Activated naive CD4-positive, alpha-beta T cell treated with anti-CD3 and anti-CD28 coated beads, Interleukin-2, amount 10 ng/mL, durations not matched to agents 7 days and 5 days (primary cell): ENCODE measurements around the gene C11orf24.

ENCODE experiments used
- CTCF ChIA-PET: fragments of 350-600 bp; sonication (Branson Sonifier 250); formaldehyde crosslinking; loops from one replicate; lab custom pipeline; 2021; ENCODE audit warnings: antibody characterized with exemption; lab: Charles Lee
- DNase-seq: peaks from one replicate; pipeline ENCODE4 v3.0.0-alpha.2; 2020
- H3K27ac Mint-ChIP-seq: one replicate; pipeline ENCODE4 v1.8.0; 2021; ENCODE audit warnings: mild to moderate bottlenecking, moderate library complexity, mixed read lengths
- H3K27me3 Mint-ChIP-seq: one replicate; pipeline ENCODE4 v1.8.0; 2021; ENCODE audit warnings: mild to moderate bottlenecking, mixed read lengths
- H3K36me3 Mint-ChIP-seq: one replicate; pipeline ENCODE4 v1.8.0; 2021; ENCODE audit warnings: mixed read lengths
- H3K4me1 Mint-ChIP-seq: one replicate; pipeline ENCODE4 v1.8.0; 2021; ENCODE audit warnings: mixed read lengths
- H3K4me3 Mint-ChIP-seq: one replicate; pipeline ENCODE4 v1.8.0; 2021; ENCODE audit warnings: mild to moderate bottlenecking, moderate library complexity, mixed read lengths
- H3K9me3 Mint-ChIP-seq: one replicate; pipeline ENCODE4 v1.8.0; 2021; ENCODE audit warnings: mixed read lengths

C11orf24 gene

GRCh38 chr11:68229601-68230000 lies 42.2 kb downstream of the C11orf24 start:
- Mint-ChIP-seq H3K9me3 (peaks cover 20% of the 10 kb centered on the region), H3K27me3 (peaks cover 28% of the 10 kb centered on the region), H3K4me1 (no peaks in the 10 kb centered on the region), H3K4me3 (no peak overlapping the region), H3K36me3 (no peaks in the 10 kb centered on the region), H3K27ac (no peak overlapping the region)
- no peak for DNase-seq
- CTCF ChIA-PET, result no interaction called here

GRCh38 chr11:68226421-68226820 lies 45.4 kb downstream of the C11orf24 start:
- H3K36me3 Mint-ChIP-seq, result no peaks in the 10 kb centered on the region
- DNase-seq, result no peak
- CTCF ChIA-PET, result interaction anchor here (0.6 to 1.5 kb wide), 2 partner anchors 30 to 31 kb away, joined by 3 to 4 read pairs; no protein-coding TSS in a partner anchor
- no peak overlapping the region for H3K4me3 Mint-ChIP-seq
- peaks cover 20% of the 10 kb centered on the region for H3K9me3 Mint-ChIP-seq
- peaks cover 22% of the 10 kb centered on the region for H3K27me3 Mint-ChIP-seq
- no peak overlapping the region for H3K27ac Mint-ChIP-seq
- H3K4me1 Mint-ChIP-seq, result no peaks in the 10 kb centered on the region

- Mint-ChIP-seq H3K27ac (no peak overlapping the region), H3K36me3 (no peaks in the 10 kb centered on the region)
- CTCF ChIA-PET, result interaction anchor here (0.7 kb wide), 1 partner anchor 160 kb away, joined by 3 read pairs; no protein-coding TSS in a partner anchor
Observed at GRCh38 chr11:68224606-68225005, 47.2 kb downstream of the C11orf24 start.

GRCh38 chr11:68223275-68223674 lies 48.5 kb downstream of the C11orf24 start:
- Mint-ChIP-seq H3K27me3 (peaks cover 27% of the 10 kb centered on the region), H3K4me3 (no peak overlapping the region), H3K4me1 (no peaks in the 10 kb centered on the region), H3K9me3 (peaks cover 2% of the 10 kb centered on the region), H3K27ac (no peak overlapping the region), H3K36me3 (no peaks in the 10 kb centered on the region)
- CTCF ChIA-PET, result no interaction called here
- no peak for DNase-seq

More at GRCh38 chr11:68224606-68225005, 47.2 kb downstream of the C11orf24 start:
- no peaks in the 10 kb centered on the region for H3K4me1 Mint-ChIP-seq
- H3K9me3 Mint-ChIP-seq, result peaks cover 11% of the 10 kb centered on the region
- H3K27me3 Mint-ChIP-seq, result peaks cover 25% of the 10 kb centered on the region
- H3K4me3 Mint-ChIP-seq, result no peak overlapping the region
- no peak for DNase-seq

GRCh38 chr11:68221406-68221805 lies 50.4 kb downstream of the C11orf24 start:
- no peaks in the 10 kb centered on the region for H3K4me1 Mint-ChIP-seq
- DNase-seq, result no peak
- H3K4me3 Mint-ChIP-seq, result no peak overlapping the region
- H3K27ac Mint-ChIP-seq, result no peak overlapping the region
- CTCF ChIA-PET, result no interaction called here
- H3K9me3 Mint-ChIP-seq, result no peaks in the 10 kb centered on the region
- H3K36me3 Mint-ChIP-seq, result no peaks in the 10 kb centered on the region
- peaks cover 40% of the 10 kb centered on the region for H3K27me3 Mint-ChIP-seq

GRCh38 chr11:68216171-68216938 lies 55.4 kb downstream of the C11orf24 start:
- Mint-ChIP-seq H3K4me3 (no peak overlapping the region), H3K27ac (no peak overlapping the region), H3K9me3 (no peaks in the 10 kb centered on the region), H3K4me1 (peaks cover 26% of the 10 kb centered on the region), H3K36me3 (peaks cover 5% of the 10 kb centered on the region), H3K27me3 (peaks cover 58% of the 10 kb centered on the region)
- CTCF ChIA-PET, result interaction anchor here (1.1 kb wide), 1 partner anchor 79 kb away, joined by 3 read pairs; no protein-coding TSS in a partner anchor
- DNase-seq, result no peak

- Mint-ChIP-seq H3K27me3 (peaks cover 66% of the 10 kb centered on the region), H3K4me1 (peaks cover 33% of the 10 kb centered on the region), H3K27ac (peak overlapping the region; percentile 34), H3K4me3 (peak overlapping the region; percentile 66), H3K9me3 (no peaks in the 10 kb centered on the region), H3K36me3 (peaks cover 5% of the 10 kb centered on the region)
- CTCF ChIA-PET, result interaction anchor here (1.1 kb wide), 1 partner anchor 80 kb away, joined by 3 read pairs; no protein-coding TSS in a partner anchor
- no peak for DNase-seq
Observed at GRCh38 chr11:68215524-68216170, 56.1 kb downstream of the C11orf24 start.

GRCh38 chr11:68215087-68215445 lies 56.7 kb downstream of the C11orf24 start:
- DNase-seq, result no peak
- Mint-ChIP-seq H3K4me3 (peak overlapping the region; percentile 66), H3K36me3 (peaks cover 5% of the 10 kb centered on the region), H3K27me3 (peaks cover 64% of the 10 kb centered on the region), H3K4me1 (peaks cover 39% of the 10 kb centered on the region), H3K9me3 (no peaks in the 10 kb centered on the region), H3K27ac (peak overlapping the region; percentile 65)
- CTCF ChIA-PET, result interaction anchor here (1.1 to 1.4 kb wide), 2 partner anchors 42 to 81 kb away, joined by 3 to 4 read pairs; no protein-coding TSS in a partner anchor

GRCh38 chr11:68214173-68215086 lies 57.3 kb downstream of the C11orf24 start:
- Mint-ChIP-seq H3K4me3 (peak overlapping the region; percentile 77), H3K9me3 (no peaks in the 10 kb centered on the region), H3K27me3 (peaks cover 61% of the 10 kb centered on the region), H3K36me3 (peaks cover 5% of the 10 kb centered on the region), H3K4me1 (peaks cover 42% of the 10 kb centered on the region), H3K27ac (peak overlapping the region; percentile 72)
- CTCF ChIA-PET, result interaction anchor here (1.4 kb wide), 1 partner anchor 43 kb away, joined by 4 read pairs; no protein-coding TSS in a partner anchor
- DNase-seq, result no peak

GRCh38 chr11:68213555-68214172 lies 58.1 kb downstream of the C11orf24 start:
- peak; percentile 82 for DNase-seq
- H3K4me1 Mint-ChIP-seq, result peaks cover 48% of the 10 kb centered on the region
- peak overlapping the region; percentile 77 for H3K4me3 Mint-ChIP-seq
- H3K36me3 Mint-ChIP-seq, result peaks cover 5% of the 10 kb centered on the region
- peaks cover 61% of the 10 kb centered on the region for H3K27me3 Mint-ChIP-seq
- CTCF ChIA-PET, result interaction anchor here (1.4 kb wide), 1 partner anchor 43 kb away, joined by 4 read pairs; no protein-coding TSS in a partner anchor
- no peaks in the 10 kb centered on the region for H3K9me3 Mint-ChIP-seq
- H3K27ac Mint-ChIP-seq, result peak overlapping the region; percentile 88

- H3K4me1 Mint-ChIP-seq, result peaks cover 51% of the 10 kb centered on the region
- H3K27me3 Mint-ChIP-seq, result peaks cover 57% of the 10 kb centered on the region
- no peaks in the 10 kb centered on the region for H3K9me3 Mint-ChIP-seq
- peaks cover 5% of the 10 kb centered on the region for H3K36me3 Mint-ChIP-seq
- peak within 1 kb of the TSS; percentile 88 for H3K4me3 Mint-ChIP-seq
- CTCF ChIA-PET, result no interaction called here
- H3K27ac Mint-ChIP-seq, result peak within 1 kb of the TSS; percentile 95
- no peak for DNase-seq
Observed at GRCh38 chr11:68213135-68213515, 58.6 kb downstream of the C11orf24 start, which contains the start of gene KMT5B. Gene KMT5B (minus strand): TSS chr11:68213296. CDS start chr11:68190076, 23,220 bp downstream.

- Mint-ChIP-seq H3K4me3 (peak overlapping the region; percentile 88), H3K9me3 (no peaks in the 10 kb centered on the region), H3K36me3 (peaks cover 5% of the 10 kb centered on the region), H3K4me1 (peaks cover 51% of the 10 kb centered on the region), H3K27ac (peak overlapping the region; percentile 95), H3K27me3 (peaks cover 52% of the 10 kb centered on the region)
- CTCF ChIA-PET, result no interaction called here
- DNase-seq, result peak; percentile 74
Observed at GRCh38 chr11:68212421-68213134, 59.2 kb downstream of the C11orf24 start.

GRCh38 chr11:68211546-68211945 lies 60.2 kb downstream of the C11orf24 start:
- H3K27ac Mint-ChIP-seq, result peak overlapping the region; percentile 77
- CTCF ChIA-PET, result interaction anchor here (1.1 to 1.4 kb wide), 2 partner anchors 9 to 27 kb away, joined by 3 to 4 read pairs; no protein-coding TSS in a partner anchor

More at GRCh38 chr11:68211546-68211945, 60.2 kb downstream of the C11orf24 start:
- no peak for DNase-seq
- peak overlapping the region; percentile 88 for H3K4me3 Mint-ChIP-seq
- no peaks in the 10 kb centered on the region for H3K9me3 Mint-ChIP-seq
- peaks cover 42% of the 10 kb centered on the region for H3K27me3 Mint-ChIP-seq
- H3K36me3 Mint-ChIP-seq, result peaks cover 5% of the 10 kb centered on the region
- peaks cover 56% of the 10 kb centered on the region for H3K4me1 Mint-ChIP-seq
